ENCODE results near the gene RTF1.

The RTF1 gene

GRCh38 chr15:41494922-41495735 lies 78.2 kb downstream of the RTF1 start:
- H3K27me3 ChIP-seq (ENCODE audit: insufficient read depth, low read length): peaks cover 42% of the 10 kb centered on the region
- peak overlapping the region; percentile 0 for H3K4me3 ChIP-seq (ENCODE audit: low read length)
- peaks cover 23% of the 10 kb centered on the region for H3K4me1 ChIP-seq (ENCODE audit: insufficient read depth, low read length)
- H2AFZ ChIP-seq (ENCODE audit: low read depth, low read length): peak overlapping the region; percentile 79
- no peaks in the 10 kb centered on the region for H3K9me3 ChIP-seq (ENCODE audit: low read length)
- H3K36me3 ChIP-seq (ENCODE audit: insufficient read depth, low read length): no peaks in the 10 kb centered on the region

GRCh38 chr15:41495736-41496599 lies 79.1 kb downstream of the RTF1 start:
- Histone ChIP-seq H3K4me3 (ENCODE audit: low read length) (no peak overlapping the region), H2AFZ (ENCODE audit: low read depth, low read length) (peak overlapping the region; percentile 48), H3K4me1 (ENCODE audit: insufficient read depth, low read length) (peaks cover 25% of the 10 kb centered on the region), H3K36me3 (ENCODE audit: insufficient read depth, low read length) (no peaks in the 10 kb centered on the region), H3K27me3 (ENCODE audit: insufficient read depth, low read length) (peaks cover 45% of the 10 kb centered on the region), H3K9me3 (ENCODE audit: low read length) (no peaks in the 10 kb centered on the region)

GRCh38 chr15:41498657-41499056 lies 81.8 kb downstream of the RTF1 start:
- Histone ChIP-seq H2AFZ (ENCODE audit: low read depth, low read length) (no peak overlapping the region), H3K4me3 (ENCODE audit: low read length) (no peak overlapping the region), H3K27me3 (ENCODE audit: insufficient read depth, low read length) (peaks cover 63% of the 10 kb centered on the region), H3K4me1 (ENCODE audit: insufficient read depth, low read length) (peaks cover 17% of the 10 kb centered on the region), H3K36me3 (ENCODE audit: insufficient read depth, low read length) (no peaks in the 10 kb centered on the region), H3K9me3 (ENCODE audit: low read length) (no peaks in the 10 kb centered on the region)

GRCh38 chr15:41499109-41499851 lies 82.4 kb downstream of the RTF1 start:
- H3K36me3 ChIP-seq (ENCODE audit: insufficient read depth, low read length): no peaks in the 10 kb centered on the region
- no peaks in the 10 kb centered on the region for H3K9me3 ChIP-seq (ENCODE audit: low read length)
- no peak overlapping the region for H2AFZ ChIP-seq (ENCODE audit: low read depth, low read length)
- peaks cover 14% of the 10 kb centered on the region for H3K4me1 ChIP-seq (ENCODE audit: insufficient read depth, low read length)
- H3K4me3 ChIP-seq (ENCODE audit: low read length): no peak overlapping the region
- H3K27me3 ChIP-seq (ENCODE audit: insufficient read depth, low read length): peaks cover 67% of the 10 kb centered on the region

GRCh38 chr15:41501191-41501917 lies 84.5 kb downstream of the RTF1 start:
- H2AFZ ChIP-seq (ENCODE audit: low read depth, low read length): no peak overlapping the region
- H3K4me1 ChIP-seq (ENCODE audit: insufficient read depth, low read length): peaks cover 4% of the 10 kb centered on the region
- H3K36me3 ChIP-seq (ENCODE audit: insufficient read depth, low read length): no peaks in the 10 kb centered on the region
- no peaks in the 10 kb centered on the region for H3K9me3 ChIP-seq (ENCODE audit: low read length)
- H3K27me3 ChIP-seq (ENCODE audit: insufficient read depth, low read length): peaks cover 64% of the 10 kb centered on the region
- H3K4me3 ChIP-seq (ENCODE audit: low read length): peak overlapping the region; percentile 42

GRCh38 chr15:41501931-41502794 lies 85.3 kb downstream of the RTF1 start:
- Histone ChIP-seq H3K4me3 (ENCODE audit: low read length) (peak overlapping the region; percentile 42), H3K4me1 (ENCODE audit: insufficient read depth, low read length) (peaks cover 4% of the 10 kb centered on the region), H3K36me3 (ENCODE audit: insufficient read depth, low read length) (no peaks in the 10 kb centered on the region), H3K27me3 (ENCODE audit: insufficient read depth, low read length) (peaks cover 61% of the 10 kb centered on the region), H2AFZ (ENCODE audit: low read depth, low read length) (no peak overlapping the region), H3K9me3 (ENCODE audit: low read length) (no peaks in the 10 kb centered on the region)

- Histone ChIP-seq H3K9me3 (ENCODE audit: low read length) (no peaks in the 10 kb centered on the region), H3K4me3 (ENCODE audit: low read length) (no peak overlapping the region), H3K27me3 (ENCODE audit: insufficient read depth, low read length) (peaks cover 70% of the 10 kb centered on the region), H3K4me1 (ENCODE audit: insufficient read depth, low read length) (peaks cover 4% of the 10 kb centered on the region), H2AFZ (ENCODE audit: low read depth, low read length) (no peak overlapping the region), H3K36me3 (ENCODE audit: insufficient read depth, low read length) (no peaks in the 10 kb centered on the region)
Measured at GRCh38 chr15:41502795-41503668, 86.1 kb downstream of the RTF1 start.

- no peaks in the 10 kb centered on the region for H3K36me3 ChIP-seq (ENCODE audit: insufficient read depth, low read length)
- H2AFZ ChIP-seq (ENCODE audit: low read depth, low read length): no peak overlapping the region
- H3K27me3 ChIP-seq (ENCODE audit: insufficient read depth, low read length): peaks cover 69% of the 10 kb centered on the region
- H3K9me3 ChIP-seq (ENCODE audit: low read length): no peaks in the 10 kb centered on the region
- peaks cover 4% of the 10 kb centered on the region for H3K4me1 ChIP-seq (ENCODE audit: insufficient read depth, low read length)
- no peak overlapping the region for H3K4me3 ChIP-seq (ENCODE audit: low read length)
Measured at GRCh38 chr15:41503669-41504010, 86.7 kb downstream of the RTF1 start.

- peaks cover 4% of the 10 kb centered on the region for H3K4me1 ChIP-seq (ENCODE audit: insufficient read depth, low read length)
- H2AFZ ChIP-seq (ENCODE audit: low read depth, low read length): no peak overlapping the region
- no peaks in the 10 kb centered on the region for H3K9me3 ChIP-seq (ENCODE audit: low read length)
- H3K27me3 ChIP-seq (ENCODE audit: insufficient read depth, low read length): peaks cover 69% of the 10 kb centered on the region
- H3K36me3 ChIP-seq (ENCODE audit: insufficient read depth, low read length): no peaks in the 10 kb centered on the region
- no peak overlapping the region for H3K4me3 ChIP-seq (ENCODE audit: low read length)
Measured at GRCh38 chr15:41504751-41505492, 88.0 kb downstream of the RTF1 start.

- H2AFZ ChIP-seq (ENCODE audit: low read depth, low read length): no peak overlapping the region
- no peaks in the 10 kb centered on the region for H3K36me3 ChIP-seq (ENCODE audit: insufficient read depth, low read length)
- peaks cover 4% of the 10 kb centered on the region for H3K4me1 ChIP-seq (ENCODE audit: insufficient read depth, low read length)
- H3K9me3 ChIP-seq (ENCODE audit: low read length): no peaks in the 10 kb centered on the region
- peaks cover 73% of the 10 kb centered on the region for H3K27me3 ChIP-seq (ENCODE audit: insufficient read depth, low read length)
- no peak overlapping the region for H3K4me3 ChIP-seq (ENCODE audit: low read length)
Measured at GRCh38 chr15:41505776-41506175, 88.9 kb downstream of the RTF1 start.
